SW480 (cell line): Measurements from ENCODE around the gene RAB11FIP4.
"Not testable (repeated sequence)": the region's sequence is repeated elsewhere in the genome, so short reads cannot be mapped to it uniquely, and the experiment has no call there.

Experiments used
- DNase-seq: peaks from one replicate; pipeline ENCODE4 v3.0.0-alpha.2; 2016; ENCODE audit warnings: low spot score

The RAB11FIP4 gene

GRCh38 chr17:31431852-31432658 is 40.6 kb downstream of the RAB11FIP4 start:
- no peak for DNase-seq

GRCh38 chr17:31433091-31433790 is 41.8 kb downstream of the RAB11FIP4 start:
- DNase-seq: no peak

- no peak for DNase-seq
These were observed 42.6 kb downstream of the RAB11FIP4 start for GRCh38 chr17:31433811-31434726.

GRCh38 chr17:31434727-31435050 is 43.2 kb downstream of the RAB11FIP4 start:
- no peak for DNase-seq

GRCh38 chr17:31435581-31435980 is 44.1 kb downstream of the RAB11FIP4 start:
- DNase-seq: no peak

- no peak for DNase-seq
These were observed 46.4 kb downstream of the RAB11FIP4 start for GRCh38 chr17:31437720-31438400.

GRCh38 chr17:31439716-31440115 is 48.2 kb downstream of the RAB11FIP4 start:
- DNase-seq: no peak

GRCh38 chr17:31442276-31442675 is 50.8 kb downstream of the RAB11FIP4 start:
- DNase-seq: no peak

GRCh38 chr17:31442856-31443255 is 51.4 kb downstream of the RAB11FIP4 start:
- not testable (repeated sequence) for DNase-seq

GRCh38 chr17:31443386-31443785 is 51.9 kb downstream of the RAB11FIP4 start:
- DNase-seq: no peak

- DNase-seq: no peak
These were observed 52.6 kb downstream of the RAB11FIP4 start for GRCh38 chr17:31444026-31444425.

GRCh38 chr17:31446195-31446967 is 54.9 kb downstream of the RAB11FIP4 start:
- no peak for DNase-seq

GRCh38 chr17:31448467-31449077 is 57.1 kb downstream of the RAB11FIP4 start:
- no peak for DNase-seq

GRCh38 chr17:31449111-31449510 is 57.6 kb downstream of the RAB11FIP4 start:
- DNase-seq: no peak

- no peak for DNase-seq
These were observed 58.3 kb downstream of the RAB11FIP4 start for GRCh38 chr17:31449746-31450145.

GRCh38 chr17:31452101-31452500 is 60.6 kb downstream of the RAB11FIP4 start:
- no peak for DNase-seq

GRCh38 chr17:31452561-31453110 is 61.2 kb downstream of the RAB11FIP4 start:
- DNase-seq: no peak

- no peak for DNase-seq
These were observed 62.4 kb downstream of the RAB11FIP4 start for GRCh38 chr17:31453896-31454295.

GRCh38 chr17:31456814-31457213 is 65.3 kb downstream of the RAB11FIP4 start:
- DNase-seq: no peak
